ES-I3 (cell line): ENCODE measurements around the gene DAB2IP.

Experiments used
- H3K36me3 ChIP-seq: 2 replicates; pipeline ENCODE4 v1.6.1; 2013; ENCODE audit warnings: mild to moderate bottlenecking, low read length, control low read depth, moderate library complexity; ENCODE audit not compliant: insufficient read depth
- H3K4me1 ChIP-seq: 2 replicates; pipeline ENCODE4 v1.6.1; 2013; ENCODE audit warnings: mild to moderate bottlenecking, control low read depth, low read length; ENCODE audit not compliant: insufficient read depth
- H3K9ac ChIP-seq: 2 replicates; pipeline ENCODE4 v1.6.1; 2013; ENCODE audit warnings: low read depth, mild to moderate bottlenecking, low read length, moderate library complexity
- H3K9me3 ChIP-seq: 2 replicates; pipeline ENCODE4 v1.6.1; 2013; ENCODE audit warnings: mild to moderate bottlenecking, low read length, moderate library complexity; ENCODE audit not compliant: control insufficient read depth, insufficient read depth

Gene DAB2IP

DNA sequence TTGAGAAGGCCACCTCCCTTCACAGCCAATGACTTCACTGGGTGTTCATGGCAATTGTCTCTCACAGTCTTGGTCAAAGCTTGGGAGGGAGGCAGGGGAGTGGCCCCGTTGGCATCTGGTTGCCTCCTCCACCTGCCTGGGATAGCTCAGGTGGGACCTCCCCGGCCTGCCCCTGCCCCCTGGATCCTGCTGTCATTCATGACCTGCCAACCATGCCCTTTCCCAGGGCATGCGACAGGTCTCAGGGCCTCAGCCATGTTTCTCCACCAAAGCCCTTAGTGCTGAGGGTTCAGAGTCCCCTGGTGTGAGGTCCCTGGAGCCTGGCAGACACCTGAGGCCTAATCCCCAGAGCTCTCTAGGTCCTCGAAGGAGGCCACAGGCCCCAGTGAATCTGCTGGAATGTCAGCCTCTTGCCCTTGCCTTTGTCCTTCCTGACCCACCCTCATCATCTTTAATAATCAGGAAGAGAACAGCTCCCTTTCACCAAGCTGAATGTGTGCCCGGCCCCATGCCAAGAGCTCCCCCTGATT, 5.6 kb downstream of the DAB2IP start:
- Histone ChIP-seq H3K9me3 (no peaks in the 10 kb centered on the region), H3K9ac (no peak overlapping the region), H3K4me1 (peaks cover 4% of the 10 kb centered on the region; the same call in 1 of the 2 replicates), H3K36me3 (no peaks in the 10 kb centered on the region)

DNA sequence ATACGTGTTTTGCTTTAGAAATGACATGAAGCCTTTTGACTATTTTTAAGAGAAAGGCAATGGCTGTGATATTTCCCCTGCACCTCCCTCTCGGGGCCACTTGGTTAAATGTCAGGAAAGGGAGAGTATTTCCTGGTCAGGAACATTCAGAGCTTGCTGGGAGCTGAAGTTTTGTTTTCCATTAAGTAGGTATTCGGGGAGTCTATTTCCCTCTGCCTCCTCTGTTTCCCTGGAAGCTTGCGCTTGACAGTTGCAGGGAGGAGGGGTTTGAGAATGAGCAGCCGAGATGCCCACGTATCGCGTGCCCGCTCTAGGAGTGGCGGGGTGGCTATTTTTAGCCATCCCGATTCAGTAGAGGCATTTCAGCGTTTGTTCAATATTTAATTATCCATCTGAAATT, 6.7 kb downstream of the DAB2IP start:
- Histone ChIP-seq H3K9ac (no peak overlapping the region), H3K9me3 (no peaks in the 10 kb centered on the region), H3K36me3 (no peaks in the 10 kb centered on the region), H3K4me1 (peaks cover 8% of the 10 kb centered on the region)

DNA sequence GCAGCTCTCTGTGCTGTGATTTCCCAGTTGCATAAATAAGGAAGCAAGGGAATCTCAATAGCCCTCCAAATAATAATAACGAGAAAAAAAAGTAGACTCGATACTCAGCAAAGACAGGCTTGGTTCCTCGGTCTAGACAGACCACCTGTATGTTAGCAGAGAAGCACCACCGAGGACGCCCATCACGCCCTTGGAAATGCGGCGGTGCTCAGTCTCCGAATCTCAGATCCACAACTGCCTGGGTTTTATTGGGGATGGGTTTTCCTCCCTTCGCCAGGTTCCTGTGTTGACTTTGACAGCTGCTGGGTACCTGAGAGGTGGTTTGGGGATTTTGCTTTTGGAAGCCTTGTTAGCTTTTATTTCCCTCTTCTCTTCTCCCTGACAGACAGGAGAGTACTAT, 7.2 kb downstream of the DAB2IP start:
- Histone ChIP-seq H3K36me3 (no peaks in the 10 kb centered on the region), H3K4me1 (peaks cover 11% of the 10 kb centered on the region), H3K9ac (no peak overlapping the region), H3K9me3 (no peaks in the 10 kb centered on the region)

DNA sequence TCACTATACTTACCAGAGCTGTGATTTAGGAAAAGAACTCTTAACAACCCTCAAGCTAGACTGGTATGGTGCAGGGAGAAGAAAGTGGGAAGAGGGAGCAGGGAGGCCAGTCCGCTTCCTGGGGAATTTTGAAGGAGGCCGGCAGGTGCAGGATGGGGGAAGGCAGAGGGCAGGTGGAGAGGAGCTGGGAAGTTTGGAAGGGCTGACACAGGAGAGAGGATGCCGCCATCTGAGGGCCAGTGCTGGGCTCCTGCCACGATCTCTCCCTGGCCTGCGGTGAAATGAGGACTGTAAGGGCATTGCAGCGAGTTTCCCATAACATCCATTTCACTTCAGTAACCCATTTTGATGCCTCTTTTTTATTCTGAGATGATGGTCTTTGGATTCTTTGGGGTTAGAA, 8.9 kb downstream of the DAB2IP start:
- Histone ChIP-seq H3K9me3 (no peaks in the 10 kb centered on the region), H3K9ac (no peak overlapping the region), H3K4me1 (peaks cover 11% of the 10 kb centered on the region), H3K36me3 (no peaks in the 10 kb centered on the region)

DNA sequence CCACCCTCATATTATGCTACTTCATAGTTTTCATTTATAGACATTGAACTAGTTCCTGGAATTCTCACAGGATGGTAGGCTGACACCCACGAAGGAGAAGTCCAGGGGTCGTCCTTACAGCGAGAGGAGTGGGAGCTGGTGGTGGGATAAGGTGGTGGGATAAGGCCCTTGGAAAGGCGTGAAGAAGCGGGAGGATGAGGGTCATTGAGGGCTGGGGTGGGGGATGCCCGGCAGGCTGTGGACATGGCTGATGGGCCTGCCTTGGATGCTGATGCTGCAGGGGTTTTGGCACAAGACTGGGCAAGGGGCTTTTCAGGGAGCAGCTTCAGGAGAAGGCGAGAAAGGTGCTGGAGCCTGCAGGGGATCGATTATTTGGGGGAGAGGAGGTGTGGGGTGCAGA, 9.4 kb downstream of the DAB2IP start:
- H3K9me3 ChIP-seq = no peaks in the 10 kb centered on the region
- H3K4me1 ChIP-seq = peaks cover 11% of the 10 kb centered on the region
- H3K9ac ChIP-seq = no peak overlapping the region
- H3K36me3 ChIP-seq = no peaks in the 10 kb centered on the region

DNA sequence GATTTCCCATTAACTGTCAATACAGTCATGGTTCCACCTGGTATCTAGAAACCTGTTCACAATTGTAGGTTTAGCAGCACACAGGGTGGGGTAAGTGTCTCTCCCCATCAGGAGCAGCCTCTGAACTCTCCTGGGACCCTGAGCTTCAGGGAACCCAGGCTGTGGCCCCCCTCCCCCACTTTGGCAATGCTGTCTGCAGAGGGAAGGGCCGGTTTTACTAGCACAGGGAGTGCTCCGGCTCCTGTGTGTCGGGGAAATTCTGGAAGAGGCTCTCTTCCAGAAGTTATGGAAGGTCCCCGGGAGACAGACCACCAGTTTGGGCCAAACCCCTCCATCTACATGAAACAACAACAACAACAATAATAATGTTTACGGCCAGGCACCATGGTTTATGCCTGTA, 9.9 kb downstream of the DAB2IP start:
- Histone ChIP-seq H3K4me1 (peaks cover 11% of the 10 kb centered on the region), H3K9ac (no peak overlapping the region), H3K9me3 (no peaks in the 10 kb centered on the region), H3K36me3 (no peaks in the 10 kb centered on the region)

DNA sequence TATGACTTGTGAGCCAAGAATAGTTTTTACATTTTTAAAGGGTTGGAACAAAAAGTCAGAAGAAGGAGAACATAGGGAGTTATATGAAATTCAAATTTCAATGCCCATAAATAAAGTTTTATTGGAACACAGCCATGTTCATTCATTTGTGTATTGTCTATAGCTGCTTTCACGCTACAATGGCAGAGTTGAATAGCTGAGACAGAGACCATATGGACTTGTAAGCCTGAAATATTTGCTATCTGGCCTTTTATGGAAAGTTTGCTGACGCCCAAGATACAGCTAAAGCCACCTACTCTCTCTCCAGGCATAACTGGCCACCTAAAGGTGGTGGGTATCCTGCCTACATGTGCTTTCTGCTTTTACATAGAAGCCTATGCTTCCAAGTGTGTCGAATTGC, 10.9 kb downstream of the DAB2IP start:
- Histone ChIP-seq H3K4me1 (peaks cover 11% of the 10 kb centered on the region), H3K9ac (no peak overlapping the region), H3K9me3 (no peaks in the 10 kb centered on the region), H3K36me3 (no peaks in the 10 kb centered on the region)

DNA sequence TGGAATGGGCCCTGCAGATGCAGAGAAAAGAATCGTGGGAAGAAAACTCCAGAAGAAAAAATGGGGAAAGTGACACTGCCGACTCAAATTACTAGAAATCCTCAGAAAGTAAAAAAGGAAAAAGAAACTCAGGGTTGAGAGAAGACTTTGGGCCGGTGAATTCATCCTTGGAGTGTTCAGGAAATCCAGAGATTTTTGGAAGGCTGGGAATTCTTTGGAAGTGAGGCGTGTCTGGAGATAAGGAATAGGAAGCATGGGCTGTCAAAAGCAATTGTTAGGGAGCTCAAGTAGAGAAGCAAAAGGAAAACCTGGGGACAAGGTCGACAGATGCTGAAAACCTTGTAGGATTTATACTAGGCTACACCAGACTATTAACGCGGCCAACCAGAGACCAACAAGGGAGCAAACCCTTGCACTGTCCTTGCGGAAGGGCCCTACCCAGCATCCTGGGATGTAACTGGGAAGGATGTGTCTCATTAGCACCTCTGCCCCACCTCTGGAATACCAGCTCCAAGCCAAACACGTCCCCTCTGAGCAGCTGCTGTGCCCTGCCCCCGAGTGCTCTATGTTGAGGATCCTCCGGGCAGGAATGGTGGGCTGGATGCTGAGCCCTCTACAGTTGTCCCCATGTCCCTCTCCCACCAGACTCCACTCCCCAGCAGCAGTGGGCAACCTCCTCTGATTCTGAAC, 11.6 kb downstream of the DAB2IP start:
- H3K9me3 ChIP-seq = no peaks in the 10 kb centered on the region
- no peak overlapping the region for H3K9ac ChIP-seq
- peaks cover 11% of the 10 kb centered on the region for H3K4me1 ChIP-seq
- no peaks in the 10 kb centered on the region for H3K36me3 ChIP-seq

DNA sequence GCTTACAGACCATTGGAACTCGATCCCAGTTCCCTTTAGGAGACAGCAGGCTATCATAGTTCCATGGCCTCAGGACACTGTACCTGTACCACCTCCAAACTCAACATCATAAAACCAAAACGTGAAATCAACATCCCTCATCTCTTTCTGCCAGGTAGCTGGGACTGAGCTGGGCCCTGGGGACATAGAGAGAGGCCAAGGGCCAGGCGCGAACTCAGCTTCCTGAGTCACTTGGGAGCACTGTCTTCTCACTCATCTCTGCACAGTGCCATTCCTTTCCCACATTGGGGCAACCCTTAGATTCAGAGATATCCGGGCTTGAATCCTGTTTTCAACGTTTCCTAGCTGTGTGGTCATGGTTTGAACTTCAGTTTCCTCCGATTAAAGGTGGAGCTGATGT, 12.2 kb downstream of the DAB2IP start:
- Histone ChIP-seq H3K4me1 (peaks cover 11% of the 10 kb centered on the region), H3K9me3 (no peaks in the 10 kb centered on the region), H3K9ac (no peak overlapping the region), H3K36me3 (no peaks in the 10 kb centered on the region)

DNA sequence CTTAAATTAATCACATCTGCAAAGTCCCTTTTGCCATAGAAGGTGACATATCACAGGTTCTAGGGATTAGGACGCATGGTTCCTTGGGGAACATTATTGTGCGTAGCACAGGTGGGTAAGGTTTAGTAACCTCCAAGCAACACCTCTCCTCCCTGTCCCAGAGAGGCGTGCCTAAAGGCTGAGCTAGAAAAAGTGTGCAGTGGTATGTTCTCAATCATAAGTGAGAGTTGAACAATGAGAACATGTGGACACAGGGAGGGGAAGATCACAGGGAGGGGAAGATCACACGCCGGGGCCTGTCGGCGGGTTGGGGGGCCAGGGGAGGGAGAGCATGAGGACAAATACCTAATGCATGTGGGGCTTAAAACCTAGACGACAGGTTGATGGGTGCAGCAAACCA, 14.9 kb downstream of the DAB2IP start:
- no peaks in the 10 kb centered on the region for H3K9me3 ChIP-seq
- H3K4me1 ChIP-seq = peaks cover 11% of the 10 kb centered on the region
- H3K36me3 ChIP-seq = no peaks in the 10 kb centered on the region
- no peak overlapping the region for H3K9ac ChIP-seq

DNA sequence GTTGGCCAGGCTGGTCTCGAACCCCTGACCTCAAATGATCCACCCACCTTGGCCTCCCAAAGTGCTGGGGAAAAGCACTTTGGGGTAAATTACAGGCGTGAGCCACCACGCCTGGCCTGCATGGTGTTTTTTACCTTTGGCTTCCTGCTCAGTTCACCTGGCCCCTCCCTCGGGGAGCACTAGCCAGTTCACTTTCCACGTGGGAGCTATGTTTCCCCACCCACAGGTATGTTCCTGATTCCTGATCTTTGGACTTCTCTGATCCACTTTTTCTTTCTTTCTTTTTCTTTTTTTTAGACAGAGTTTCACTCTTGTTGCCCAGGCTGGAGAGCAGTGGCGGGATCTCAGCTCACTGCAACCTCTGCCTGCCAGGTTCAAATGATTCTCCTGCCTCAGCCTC, 15.8 kb downstream of the DAB2IP start:
- Histone ChIP-seq H3K36me3 (no peaks in the 10 kb centered on the region), H3K9me3 (no peaks in the 10 kb centered on the region), H3K9ac (no peak overlapping the region), H3K4me1 (peaks cover 11% of the 10 kb centered on the region)

DNA sequence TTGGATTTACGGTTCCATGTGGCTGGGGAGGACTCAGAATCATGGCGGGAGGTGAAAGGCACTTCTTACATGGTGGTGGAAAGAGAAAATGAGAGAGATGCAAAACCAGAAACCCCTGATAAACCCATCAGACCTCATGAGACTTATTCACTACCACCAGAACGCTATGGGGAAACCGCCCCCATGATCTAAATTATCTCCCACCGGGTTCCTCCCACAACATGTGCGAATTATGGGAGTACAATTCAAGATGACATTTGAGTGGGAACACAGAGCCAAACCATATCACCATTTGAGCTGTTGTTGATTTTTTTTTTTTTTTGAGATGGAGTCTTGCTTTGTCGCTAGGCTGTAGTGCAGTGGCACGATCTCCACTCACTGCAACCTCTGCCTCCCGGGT, 16.5 kb downstream of the DAB2IP start:
- Histone ChIP-seq H3K4me1 (peaks cover 6% of the 10 kb centered on the region), H3K9ac (no peak overlapping the region), H3K9me3 (no peaks in the 10 kb centered on the region), H3K36me3 (no peaks in the 10 kb centered on the region)

DNA sequence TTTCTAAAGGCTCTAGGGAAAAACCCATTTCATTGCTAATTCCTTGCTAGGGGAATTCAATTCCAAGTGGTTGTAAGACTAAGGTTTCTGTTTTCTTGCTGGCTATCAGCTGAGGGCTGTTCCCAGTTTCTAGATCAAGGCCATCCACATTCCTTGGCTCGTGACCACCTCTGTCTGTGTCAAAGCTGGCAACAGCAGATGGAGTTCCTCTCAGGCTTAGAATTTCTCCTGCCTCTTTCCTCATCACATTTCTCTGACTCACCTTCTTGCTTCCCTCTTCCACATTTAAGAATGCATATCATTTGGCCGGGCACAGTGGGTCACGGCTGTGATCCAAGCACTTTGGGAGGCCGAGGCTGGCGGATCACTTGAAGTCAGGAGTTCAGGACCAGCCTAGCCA, 19.0 kb downstream of the DAB2IP start:
- Histone ChIP-seq H3K9ac (no peak overlapping the region), H3K9me3 (no peaks in the 10 kb centered on the region), H3K36me3 (no peaks in the 10 kb centered on the region), H3K4me1 (peaks cover 11% of the 10 kb centered on the region)

DNA sequence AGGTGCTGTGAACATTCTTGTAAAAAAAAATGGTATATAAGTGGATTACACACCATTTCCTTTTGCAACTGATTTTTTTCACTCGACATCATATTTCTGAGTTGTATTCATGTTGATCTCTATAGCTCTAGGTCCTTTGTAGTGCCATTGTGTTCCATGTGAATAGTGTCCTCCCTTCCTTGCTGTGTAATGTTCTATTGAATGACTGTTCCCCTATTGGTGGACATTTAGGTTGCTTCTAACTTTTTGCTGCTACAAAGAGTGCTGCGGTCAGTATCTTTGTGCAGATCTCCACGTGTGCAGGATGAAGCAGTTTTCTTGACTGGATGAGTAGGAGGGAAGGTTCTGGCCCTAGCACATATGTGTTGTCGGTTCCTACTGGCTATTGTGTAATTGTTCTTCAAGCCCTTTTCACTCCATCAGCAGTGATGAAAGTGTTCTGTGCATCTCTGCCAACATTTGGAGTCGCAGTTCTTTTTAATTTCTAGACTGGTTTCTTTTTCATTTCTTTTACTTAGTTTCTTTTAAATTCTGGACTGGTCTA, 20.2 kb downstream of the DAB2IP start:
- Histone ChIP-seq H3K9ac (no peak overlapping the region), H3K9me3 (no peaks in the 10 kb centered on the region), H3K36me3 (no peaks in the 10 kb centered on the region), H3K4me1 (peaks cover 14% of the 10 kb centered on the region)

DNA sequence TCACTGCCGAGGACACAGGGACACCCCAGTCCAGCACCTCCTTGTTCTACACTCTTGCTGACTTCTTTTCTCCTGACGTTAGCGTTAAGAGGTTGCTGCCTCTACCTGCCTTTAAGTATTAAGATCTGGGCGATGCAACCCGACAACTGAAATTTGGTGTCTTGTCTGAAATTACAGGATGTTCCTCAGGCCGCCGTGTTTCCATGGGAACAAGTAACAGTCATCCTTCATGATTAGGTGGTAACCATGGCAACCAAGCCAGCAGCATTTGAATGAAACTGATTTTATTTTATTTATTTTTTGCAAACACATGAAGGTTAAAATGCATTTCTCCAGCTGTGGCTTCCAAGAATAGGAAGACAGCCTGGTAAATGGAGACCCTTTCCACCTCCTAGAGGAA, 20.8 kb downstream of the DAB2IP start:
- H3K4me1 ChIP-seq = peaks cover 14% of the 10 kb centered on the region
- H3K9me3 ChIP-seq = no peaks in the 10 kb centered on the region
- no peaks in the 10 kb centered on the region for H3K36me3 ChIP-seq
- no peak overlapping the region for H3K9ac ChIP-seq
